GM19372 (cell line): ENCODE data around the gene G3BP1.
"Not testable (repeated sequence)": the region's sequence is repeated elsewhere in the genome, so short reads cannot be mapped to it uniquely, and the experiment has no call there.

Experiments
- ATAC-seq: cut with Tn5 transposase; IDR thresholded peaks from one replicate; pipeline ENCODE4 v1.9.1; 2021; ENCODE audit warnings: mild to moderate bottlenecking, low read depth, moderate library complexity; ENCODE audit not compliant: unreplicated experiment

G3BP1 gene

DNA sequence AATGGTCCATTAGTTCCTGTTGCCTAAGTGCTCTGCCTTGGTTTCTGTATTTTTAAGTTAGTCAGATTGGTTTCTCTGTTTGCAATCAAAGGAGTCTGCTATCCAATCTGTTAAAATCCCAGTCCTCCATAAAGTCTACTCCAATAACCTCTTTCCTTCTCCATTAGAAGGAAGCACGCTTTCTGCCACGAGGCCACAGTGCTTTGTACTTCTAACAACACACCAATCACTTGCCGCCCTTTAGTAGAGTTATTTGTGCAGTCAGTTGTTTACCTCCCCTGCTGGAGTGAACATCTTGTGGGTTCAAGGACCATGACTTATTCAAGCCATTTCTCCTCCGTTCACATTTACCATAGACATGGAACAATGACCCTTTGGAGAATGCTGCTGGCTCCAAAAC lies 83.9 kb downstream of the G3BP1 start:
- ATAC-seq = no peak

DNA sequence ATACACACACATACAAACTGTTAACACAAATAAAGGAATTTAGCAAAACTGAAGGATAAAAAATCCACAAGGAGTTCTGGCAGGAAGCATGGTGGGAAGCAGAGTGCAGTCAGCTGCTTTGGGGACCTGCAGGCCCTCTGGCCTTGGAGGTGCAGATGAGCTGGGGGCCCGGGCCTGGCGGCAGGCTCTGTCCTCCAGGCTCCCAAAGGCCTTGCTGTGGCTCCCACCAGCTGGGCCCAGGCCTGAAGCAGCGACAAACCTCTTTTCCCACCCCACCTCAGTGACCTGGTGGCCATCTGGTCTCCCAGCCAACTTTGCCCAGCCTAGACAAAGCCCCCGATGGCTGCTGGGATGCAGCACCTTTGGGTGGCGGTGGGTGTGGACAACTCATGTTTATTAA lies 85.1 kb downstream of the G3BP1 start:
- no peak for ATAC-seq

DNA sequence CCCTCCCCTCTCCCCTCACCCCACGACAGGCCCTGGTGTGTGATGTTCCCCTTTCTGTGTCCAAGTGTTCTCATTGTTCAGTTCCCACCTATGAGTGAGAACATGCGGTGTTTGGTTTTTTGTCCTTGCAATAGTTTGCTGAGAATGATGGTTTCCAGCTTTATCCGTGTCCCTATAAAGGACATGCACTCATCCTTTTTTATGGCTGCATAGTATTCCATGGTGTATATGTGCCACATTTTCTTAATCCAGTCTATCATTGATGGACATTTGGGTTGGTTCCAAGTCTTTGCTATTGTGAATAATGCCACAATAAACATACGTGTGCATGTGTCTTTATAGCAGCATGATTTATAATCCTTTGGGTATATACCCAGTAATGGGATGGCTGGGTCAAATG lies 89.1 kb downstream of the G3BP1 start:
- ATAC-seq = not testable (repeated sequence)
